HG02973 (cell line): ENCODE measurements around the gene CENPL.
"Not testable (repeated sequence)": the region's sequence is repeated elsewhere in the genome, so short reads cannot be mapped to it uniquely, and the experiment has no call there.

Experiments used
- ATAC-seq: cut with Tn5 transposase; IDR thresholded peaks from one replicate; pipeline ENCODE4 v1.9.1; 2021; ENCODE audit warnings: moderate library complexity; ENCODE audit not compliant: unreplicated experiment

The CENPL gene, protein sequence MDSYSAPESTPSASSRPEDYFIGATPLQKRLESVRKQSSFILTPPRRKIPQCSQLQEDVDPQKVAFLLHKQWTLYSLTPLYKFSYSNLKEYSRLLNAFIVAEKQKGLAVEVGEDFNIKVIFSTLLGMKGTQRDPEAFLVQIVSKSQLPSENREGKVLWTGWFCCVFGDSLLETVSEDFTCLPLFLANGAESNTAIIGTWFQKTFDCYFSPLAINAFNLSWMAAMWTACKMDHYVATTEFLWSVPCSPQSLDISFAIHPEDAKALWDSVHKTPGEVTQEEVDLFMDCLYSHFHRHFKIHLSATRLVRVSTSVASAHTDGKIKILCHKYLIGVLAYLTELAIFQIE

DNA sequence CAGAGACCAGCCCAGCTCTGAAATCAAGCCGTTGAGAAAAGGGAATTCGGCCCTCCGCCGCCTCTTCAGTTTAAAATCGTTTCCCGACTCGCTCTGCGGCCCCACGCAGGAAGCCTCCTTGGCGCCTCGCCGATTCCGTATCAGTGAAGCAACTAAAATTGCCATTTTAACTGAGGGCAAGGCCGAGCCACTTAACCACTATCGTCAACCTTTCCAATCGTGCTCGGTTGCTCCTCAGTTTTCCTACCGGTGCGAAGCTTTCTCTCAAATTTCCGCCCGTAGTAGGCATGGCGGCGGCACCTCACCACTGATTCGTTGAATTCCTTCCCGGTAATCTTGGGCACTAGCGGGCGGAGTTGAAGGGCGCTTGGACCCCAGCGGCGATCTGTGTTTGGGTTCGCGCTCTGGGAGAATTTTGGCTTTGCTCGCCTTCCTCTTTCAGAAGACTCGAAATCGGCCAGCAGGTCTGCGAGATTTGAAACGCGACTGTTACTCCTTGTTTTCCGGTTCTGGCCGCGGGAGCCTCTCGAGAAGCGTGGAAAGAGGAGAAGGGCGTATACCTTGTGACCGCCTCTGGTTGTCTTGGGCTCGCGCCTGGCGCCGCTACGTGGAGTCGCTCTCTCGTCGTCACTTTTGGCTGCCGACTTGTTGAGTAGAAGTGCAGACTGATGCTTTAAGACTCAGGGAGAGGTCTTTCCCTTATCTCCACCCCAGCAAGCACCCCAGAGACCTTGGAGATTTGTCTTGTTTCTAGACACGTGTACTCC, at the start of gene CENPL, which contains the start of gene DARS2:
TSS of gene CENPL (minus strand) at position 569 of the 767 bp plus-strand sequence. CDS start 13,584 bp downstream, outside the sequence.
TSS of gene DARS2 (plus strand) at position 359 of the 767 bp plus-strand sequence. CDS start 557 bp downstream, outside the sequence.
- ATAC-seq: peak; percentile 78

DNA sequence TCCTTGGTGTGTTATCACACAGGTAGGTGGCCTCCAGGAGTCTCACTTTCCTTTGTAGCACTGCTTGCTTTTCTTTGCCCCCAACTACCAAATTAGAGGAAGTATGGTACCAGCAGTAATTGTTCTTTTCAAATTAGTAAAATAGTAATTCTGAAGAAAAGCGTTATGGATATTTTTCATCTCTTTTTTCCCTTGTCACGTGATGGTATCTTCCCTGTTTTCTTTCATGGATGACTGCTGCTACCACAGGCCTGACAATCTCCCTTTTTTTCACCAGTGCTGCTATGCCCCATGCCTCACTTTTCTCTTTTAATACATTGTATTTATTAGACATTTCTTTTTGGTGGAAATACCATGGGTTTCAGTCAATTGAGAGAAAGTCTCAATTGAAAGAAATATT, 46.8 kb upstream of the CENPL start:
- ATAC-seq: no peak

DNA sequence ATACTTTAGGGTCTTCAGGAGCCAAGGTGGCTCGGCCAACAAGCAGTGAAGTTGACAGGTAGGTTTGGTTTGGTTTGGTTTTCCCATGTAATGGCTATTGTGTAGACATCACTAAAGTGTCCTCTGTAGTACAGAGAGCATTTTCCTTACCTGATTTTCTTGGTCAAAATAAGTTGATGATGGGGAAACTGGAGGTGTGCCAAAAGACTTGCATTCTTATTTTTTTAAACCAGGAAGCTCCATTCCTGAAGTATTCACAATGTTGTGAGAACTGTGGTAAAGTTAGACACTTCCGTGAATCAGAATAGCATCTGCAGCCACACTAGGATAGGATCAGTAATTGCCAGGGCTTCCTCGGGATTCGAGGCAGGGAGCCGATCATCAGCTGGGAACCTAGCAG, 46.4 kb upstream of the CENPL start:
- ATAC-seq: no peak

DNA sequence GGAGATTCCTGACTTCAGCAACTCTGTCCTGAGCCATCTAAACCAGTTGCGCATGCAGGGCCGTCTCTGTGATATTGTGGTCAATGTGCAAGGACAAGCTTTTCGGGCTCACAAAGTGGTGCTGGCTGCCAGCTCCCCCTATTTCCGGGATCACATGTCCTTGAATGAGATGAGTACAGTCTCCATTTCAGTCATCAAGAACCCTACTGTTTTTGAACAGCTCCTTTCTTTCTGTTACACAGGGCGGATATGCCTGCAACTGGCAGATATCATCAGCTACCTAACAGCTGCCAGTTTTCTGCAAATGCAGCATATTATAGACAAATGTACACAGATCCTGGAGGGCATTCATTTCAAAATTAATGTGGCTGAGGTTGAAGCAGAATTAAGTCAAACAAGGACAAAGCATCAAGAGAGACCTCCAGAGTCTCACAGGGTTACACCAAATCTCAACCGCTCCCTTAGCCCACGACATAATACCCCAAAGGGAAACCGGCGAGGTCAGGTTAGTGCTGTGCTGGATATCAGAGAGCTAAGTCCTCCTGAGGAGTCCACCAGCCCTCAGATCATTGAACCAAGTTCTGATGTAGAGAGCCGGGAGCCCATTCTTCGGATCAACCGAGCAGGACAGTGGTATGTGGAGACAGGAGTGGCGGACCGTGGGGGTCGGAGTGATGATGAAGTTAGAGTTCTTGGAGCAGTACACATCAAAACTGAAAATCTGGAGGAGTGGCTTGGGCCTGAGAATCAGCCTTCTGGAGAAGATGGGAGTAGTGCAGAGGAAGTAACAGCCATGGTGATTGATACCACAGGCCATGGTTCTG, 45.8 kb upstream of the CENPL start:
- no peak for ATAC-seq

DNA sequence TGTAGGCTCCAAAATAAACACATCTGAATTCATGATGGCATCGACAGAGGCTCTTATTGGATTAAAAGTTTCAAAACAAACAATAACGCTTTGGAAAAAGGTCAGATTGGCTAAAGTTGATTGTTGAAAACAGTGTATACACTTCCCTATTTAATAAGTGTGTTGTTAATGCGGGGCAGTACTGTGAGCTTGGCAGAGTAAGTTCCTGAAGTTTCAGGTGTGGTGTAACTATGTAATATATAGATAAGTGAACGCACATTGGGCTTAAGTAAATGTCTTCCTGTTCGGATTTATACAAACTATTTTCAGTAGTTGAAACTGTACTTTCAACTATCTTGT, 44.3 kb upstream of the CENPL start:
- ATAC-seq: no peak

DNA sequence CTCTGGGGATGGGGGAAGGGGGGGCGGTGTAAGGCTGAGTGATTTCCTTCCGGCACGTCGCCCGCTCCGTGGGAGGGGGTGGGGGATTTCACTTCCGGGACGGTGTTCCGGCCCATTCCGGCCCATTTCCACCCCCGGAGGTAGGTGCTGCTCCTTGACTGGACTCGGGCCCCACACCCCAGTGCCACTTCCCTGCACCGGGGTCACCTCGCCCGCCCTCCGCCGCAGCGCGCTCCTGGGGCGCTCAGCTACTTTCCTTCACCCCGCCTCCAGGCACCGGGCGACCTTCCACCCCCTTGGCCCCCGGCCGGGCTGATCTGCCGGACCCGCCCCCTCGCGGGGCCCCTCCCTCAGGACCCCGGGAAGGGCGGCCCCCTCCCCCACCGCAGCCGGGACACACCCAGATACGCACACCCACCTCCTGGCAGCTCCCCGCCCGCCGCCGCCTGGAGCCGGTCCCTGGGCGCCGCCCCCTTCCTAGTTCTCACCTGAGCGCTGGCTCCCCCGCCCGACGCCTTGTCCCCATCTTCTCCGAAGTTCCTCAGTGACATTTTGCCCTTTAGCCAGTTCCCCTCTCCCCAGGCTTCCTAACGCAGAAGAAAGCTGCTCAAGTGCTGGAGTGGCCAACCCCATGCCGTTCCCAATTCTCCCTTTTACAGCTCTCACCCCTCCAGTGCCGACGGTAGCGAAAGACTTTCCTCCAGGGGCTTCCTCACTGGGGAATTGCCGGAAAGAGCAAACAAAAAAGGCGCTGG, 43.8 kb upstream of the CENPL start, which contains the start of gene ZBTB37:
TSS of gene ZBTB37 (plus strand) at position 115 of the 755 bp plus-strand sequence. CDS start 1,846 bp downstream, outside the sequence.
- peak; percentile 55 for ATAC-seq

DNA sequence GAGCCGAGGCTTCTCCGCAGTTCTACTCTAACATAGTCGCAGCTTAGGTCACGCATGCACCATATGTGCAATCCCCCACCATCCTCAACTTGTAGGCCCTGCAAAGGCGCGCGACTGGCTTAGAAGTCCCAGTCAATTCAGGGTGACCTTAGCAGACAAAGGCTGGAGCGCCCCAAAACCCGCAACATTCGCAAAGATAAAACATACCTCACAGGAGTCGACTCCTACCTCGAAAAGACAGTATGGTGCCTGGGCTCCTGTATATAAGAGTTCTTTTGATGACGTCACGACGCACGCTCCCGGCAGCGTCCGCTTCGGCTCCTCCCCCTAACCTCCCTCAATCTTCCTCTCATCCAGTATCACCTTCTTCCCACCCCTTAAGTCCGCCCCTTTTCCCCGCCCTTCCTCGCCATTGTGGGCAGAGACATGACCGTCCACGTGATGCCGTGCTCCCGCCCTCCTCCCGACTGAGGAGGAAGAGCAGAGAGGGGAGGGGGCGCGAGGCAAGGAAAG, 43.1 kb upstream of the CENPL start, which contains the start of gene GAS5:
TSS of gene GAS5 (minus strand) at position 237 of the 513 bp plus-strand sequence.
- ATAC-seq: peak; percentile 73

DNA sequence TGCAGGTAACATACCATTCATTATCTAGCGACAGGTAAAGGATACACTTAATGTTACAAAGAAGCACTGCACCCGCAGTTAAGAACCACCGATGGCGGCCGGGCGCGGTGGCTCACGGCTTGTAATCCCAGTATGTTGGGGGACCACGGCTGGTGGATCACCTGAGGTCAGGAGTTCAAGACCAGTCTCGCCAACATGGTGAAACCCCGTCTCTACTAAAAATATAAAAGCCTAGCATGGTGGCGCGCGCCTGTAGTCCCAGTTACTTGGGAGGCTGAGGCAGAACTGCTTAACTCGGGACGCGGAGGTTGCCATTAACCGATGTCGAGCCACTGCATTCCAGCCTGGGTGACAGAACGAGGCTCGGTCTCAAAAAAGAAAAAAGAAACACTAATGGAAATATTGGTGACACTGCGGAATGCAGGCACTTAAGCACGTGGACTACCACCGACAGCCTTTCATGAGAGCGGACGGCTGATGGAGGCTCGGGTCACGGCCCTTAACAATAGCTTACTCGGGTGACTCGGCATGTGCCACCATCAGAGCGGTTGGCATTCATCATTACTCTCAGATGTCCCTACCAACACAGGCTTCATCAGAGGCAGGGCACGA, 42.6 kb upstream of the CENPL start:
- no peak for ATAC-seq

DNA sequence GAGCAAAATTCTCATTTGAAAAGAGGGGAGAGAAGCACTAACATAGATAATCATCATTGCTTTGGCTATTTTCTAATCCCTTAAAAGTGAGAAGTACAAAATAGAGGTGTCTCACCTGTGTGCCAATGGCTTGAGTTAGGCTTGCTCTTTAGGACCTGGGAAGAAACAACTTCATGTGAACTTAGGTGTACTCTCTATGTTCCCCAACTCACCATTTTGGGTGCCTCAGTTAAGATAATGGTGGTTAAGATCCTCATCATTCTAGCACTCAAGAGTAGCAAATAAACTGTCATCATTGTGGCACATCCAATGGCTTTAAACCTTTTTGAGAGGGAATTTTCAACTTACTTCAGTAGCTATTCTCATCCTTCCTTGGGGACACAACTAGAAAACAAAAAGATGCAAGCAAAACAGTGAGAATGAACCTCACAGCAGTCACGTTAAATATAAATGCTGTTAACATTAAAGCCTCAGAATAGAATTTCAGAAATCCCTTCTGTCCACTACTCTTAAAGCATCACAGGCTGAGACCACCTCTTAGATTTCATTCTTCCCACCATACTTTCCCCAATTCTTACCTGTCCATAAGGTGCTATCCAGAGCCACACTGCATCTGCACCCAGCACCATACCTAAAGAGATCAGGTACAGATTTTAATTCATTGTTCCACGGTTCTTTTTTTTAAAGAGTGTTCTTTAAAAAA, 41.9 kb upstream of the CENPL start:
- no peak for ATAC-seq

DNA sequence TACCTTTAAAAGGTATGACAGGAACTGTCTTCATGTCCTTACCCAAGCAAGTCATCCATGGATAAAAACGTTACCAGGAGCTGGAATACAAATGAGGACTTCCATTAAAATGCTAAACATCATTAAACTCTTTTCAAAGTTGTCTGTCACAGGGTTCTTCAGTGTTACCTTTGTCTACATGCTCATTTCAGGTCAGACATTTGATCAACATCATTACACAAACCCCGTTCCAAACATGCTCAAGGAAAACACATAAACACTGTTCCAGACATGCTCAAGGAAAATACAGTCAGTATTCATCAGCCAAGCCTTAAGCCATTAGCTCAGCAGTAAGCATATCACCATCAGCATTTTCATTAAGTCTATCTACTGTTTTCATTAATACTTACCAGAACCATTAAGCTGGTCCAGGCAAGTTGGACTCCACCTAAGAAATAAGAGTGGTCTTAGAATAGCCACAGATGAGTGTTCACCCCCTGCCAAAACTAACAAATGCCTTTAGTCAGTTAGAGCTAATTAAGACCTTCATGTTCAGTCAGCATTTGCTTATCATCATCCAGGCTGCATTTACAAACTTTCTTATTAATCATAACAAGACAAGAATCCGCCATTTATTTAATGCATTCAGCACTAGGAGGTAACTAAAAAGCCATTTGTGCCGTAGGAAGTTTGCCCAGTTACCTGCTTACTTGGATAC, 40.9 kb upstream of the CENPL start:
- ATAC-seq: no peak

DNA sequence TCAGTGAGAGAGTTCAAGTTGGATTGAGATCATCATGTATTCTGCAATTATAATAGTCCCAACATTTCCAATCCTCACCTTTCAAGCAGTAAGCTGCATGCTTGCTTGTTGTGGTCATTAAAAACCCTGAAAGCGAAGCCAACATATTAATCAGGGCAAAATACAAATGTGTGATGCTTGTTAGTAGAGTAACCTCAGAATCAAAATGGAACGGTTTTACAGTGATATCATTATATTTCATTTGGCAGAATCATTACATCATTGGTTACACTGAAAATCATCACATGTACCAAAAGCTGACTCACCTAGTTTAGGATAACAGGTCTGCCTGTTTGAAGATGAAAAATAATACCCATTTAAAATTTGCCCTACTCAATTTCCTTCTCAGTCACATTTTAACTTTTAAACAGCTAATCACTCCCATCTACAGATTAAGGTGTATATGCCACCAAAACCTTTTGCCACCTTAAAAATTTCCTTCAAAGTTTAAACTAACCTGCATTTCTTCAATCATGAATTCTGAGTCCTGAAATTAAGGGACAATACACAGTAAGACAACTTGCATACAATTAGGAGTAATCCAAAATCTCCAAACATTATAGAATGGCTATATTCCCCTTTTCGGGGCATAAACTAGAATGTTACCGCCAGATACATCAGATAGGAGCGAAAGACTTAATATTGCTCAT, 39.6 kb upstream of the CENPL start:
- no peak for ATAC-seq

DNA sequence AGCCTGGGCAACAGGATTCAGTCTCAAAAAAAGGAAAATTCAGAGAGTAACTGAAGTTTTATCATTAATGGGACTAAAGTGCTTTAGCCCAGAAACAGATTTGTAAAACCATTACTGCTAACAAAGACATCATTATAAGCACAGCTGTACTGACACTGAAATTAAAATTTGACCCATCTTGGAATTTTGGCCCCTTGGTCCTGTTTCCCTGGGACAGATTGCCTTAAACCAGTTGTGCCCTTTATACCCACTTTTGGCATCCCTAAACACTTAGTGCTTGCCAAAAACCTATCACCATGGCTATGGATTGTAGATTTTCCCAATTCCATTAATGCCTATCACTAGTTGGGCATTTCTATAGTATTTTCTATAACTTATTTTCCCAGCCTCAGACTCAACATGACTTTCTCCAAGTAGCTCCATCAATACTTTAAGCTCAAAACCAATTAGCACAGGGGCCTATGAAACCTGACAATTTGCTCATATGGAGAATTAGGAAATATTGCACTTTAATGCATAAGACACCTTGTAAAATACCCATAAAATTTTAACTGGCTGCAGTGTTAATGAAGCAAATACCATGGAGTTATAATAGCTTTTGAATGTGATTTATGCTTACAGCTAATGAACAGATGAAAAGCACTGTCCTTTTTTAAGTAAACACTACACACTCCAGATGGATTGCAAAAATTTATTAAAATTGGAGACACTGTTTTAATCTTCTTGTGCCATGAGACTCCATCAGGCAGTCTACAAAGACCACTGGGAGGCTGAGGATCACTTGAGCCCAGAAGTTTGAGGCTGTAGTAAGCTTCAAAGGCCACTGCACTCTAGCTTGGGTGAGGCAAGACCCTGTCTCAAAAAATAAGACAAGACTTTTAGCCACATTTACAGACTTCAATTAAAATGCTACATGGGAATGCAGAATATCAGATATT, 38.8 kb upstream of the CENPL start:
- ATAC-seq: no peak

DNA sequence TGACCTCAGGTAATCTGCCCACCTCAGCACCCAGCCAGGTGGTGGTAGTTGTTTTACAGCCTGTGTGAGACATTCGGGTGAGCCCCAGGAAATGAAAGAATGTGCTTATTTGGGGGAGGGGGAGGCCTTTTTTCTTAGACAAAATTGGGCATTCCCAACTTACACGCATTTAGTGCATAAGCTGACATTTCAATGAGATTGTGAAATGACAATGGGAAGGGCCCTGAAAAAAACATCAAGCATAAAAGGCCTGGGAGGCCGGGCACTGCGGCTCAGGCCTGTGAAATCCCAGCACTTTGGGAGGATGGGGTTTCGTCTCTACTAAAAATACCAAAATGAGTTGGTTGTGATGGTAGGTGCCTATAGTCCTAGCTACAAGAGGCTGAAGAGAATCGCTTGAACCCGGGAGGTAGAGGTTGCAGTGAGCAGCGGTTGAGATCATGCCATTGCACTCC, 38.1 kb upstream of the CENPL start:
- ATAC-seq: no peak

DNA sequence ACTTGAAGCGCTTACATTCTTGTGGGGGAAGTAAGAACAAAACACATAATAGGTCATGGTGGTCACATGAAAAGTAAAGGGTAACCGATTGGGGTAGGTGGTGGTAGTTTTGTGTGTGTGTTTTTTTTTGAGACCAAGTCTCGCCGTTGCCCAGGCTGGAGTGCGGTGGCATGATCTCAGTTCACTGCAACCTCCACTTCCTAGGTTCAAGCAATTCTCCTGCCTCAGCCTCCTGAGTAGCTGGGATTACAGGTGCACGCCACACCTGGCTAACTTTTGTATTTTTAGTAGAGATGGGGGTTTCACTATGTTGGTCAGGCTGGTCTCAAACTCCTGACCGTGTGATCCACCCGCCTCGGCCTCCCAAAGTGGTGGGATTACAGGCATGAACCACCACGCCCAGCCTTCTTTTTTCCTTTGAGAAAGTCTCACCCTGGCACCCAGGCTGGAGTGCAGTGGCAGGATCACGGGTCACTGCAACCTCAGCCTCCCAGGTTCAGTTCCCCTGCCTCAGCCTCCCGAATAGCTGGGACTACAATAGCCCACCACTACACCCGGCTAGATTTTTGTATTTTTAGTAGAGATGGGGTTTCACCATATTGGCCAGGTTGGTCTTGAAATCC, 37.6 kb upstream of the CENPL start:
- ATAC-seq: not testable (repeated sequence)

DNA sequence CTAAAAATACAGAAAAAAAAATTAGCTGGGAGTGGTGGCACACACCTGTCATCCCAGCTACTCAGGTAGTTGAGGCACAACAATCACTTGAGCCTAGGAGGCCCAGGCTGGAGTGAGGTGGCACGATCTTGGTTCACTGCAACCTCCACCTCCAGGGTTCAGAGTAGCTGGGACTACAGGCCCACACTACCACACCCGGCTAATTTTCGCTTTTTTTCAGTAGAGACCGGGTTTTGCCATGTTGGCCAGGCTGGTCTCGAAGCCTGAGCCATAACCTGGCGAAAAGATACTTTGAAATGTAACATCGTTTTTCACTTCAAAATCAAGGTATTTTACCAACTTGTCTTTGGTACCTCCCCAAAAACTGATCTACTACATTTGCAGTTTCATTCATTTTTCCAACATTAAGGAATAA, 37.1 kb upstream of the CENPL start:
- no peak for ATAC-seq

DNA sequence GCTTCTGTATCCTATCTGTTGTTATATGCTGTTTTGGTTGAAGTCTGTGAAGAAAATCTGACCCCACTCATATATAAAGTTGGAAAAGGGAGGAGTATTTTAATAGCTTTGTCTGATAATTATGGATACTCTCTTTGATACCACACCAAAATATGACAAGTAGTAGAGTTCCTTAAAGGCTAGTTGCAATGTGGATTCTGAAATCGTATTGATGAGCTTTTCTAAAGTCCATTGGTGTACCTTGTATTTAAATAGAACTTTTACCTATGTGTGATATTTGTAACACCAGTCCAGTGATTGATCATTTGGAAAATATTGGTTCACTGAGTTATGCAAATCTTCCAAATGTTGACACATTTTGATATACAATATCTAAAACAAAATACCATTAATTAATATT, 35.4 kb upstream of the CENPL start:
- ATAC-seq: no peak
